Activated CD4-positive, alpha-beta memory T cell treated with anti-CD3 and anti-CD28 coated beads, Interleukin-2, amount 10 ng/mL, durations not matched to agents 7 days and 5 days (primary cell): ENCODE data around the gene CDIP1. TPM values are rescaled to one million over a fixed set of nuclear protein-coding genes. Genes with fewer than 3 reads are reported as not detected.
A peak's percentile ranks its signal among the peaks of the same experiment; 100 is the strongest.

Experiments
- CTCF ChIA-PET: fragments of 350-600 bp; sonication (Branson Sonifier 250); formaldehyde crosslinking; loops from one replicate; lab custom pipeline; 2021; ENCODE audit warnings: antibody characterized with exemption, inconsistent platforms; lab: Charles Lee
- POLR2A ChIA-PET: fragments of 350-600 bp; sonication (Branson Sonifier 250); formaldehyde crosslinking; loops from one replicate; lab custom pipeline; 2021; ENCODE audit warnings: antibody characterized with exemption; lab: Charles Lee
- DNase-seq: peaks from one replicate; pipeline ENCODE4 v3.0.0-alpha.2; 2020
- H3K27ac Mint-ChIP-seq: one replicate; pipeline ENCODE4 v1.8.0; 2021; ENCODE audit warnings: mild to moderate bottlenecking, mixed read lengths
- H3K27me3 Mint-ChIP-seq: one replicate; pipeline ENCODE4 v1.8.0; 2021; ENCODE audit warnings: mixed read lengths
- H3K36me3 Mint-ChIP-seq: one replicate; pipeline ENCODE4 v1.8.0; 2021; ENCODE audit warnings: low read depth, mixed read lengths
- H3K4me1 Mint-ChIP-seq: one replicate; pipeline ENCODE4 v1.8.0; 2021; ENCODE audit warnings: mixed read lengths
- H3K4me3 Mint-ChIP-seq: one replicate; pipeline ENCODE4 v1.8.0; 2021; ENCODE audit warnings: mild to moderate bottlenecking, mixed read lengths
- H3K9me3 Mint-ChIP-seq: one replicate; pipeline ENCODE4 v1.8.0; 2021; ENCODE audit warnings: mixed read lengths
- total RNA-seq, 2 experiments: library from RNA; stranded (reverse); gene quantifications; one replicate each; pipeline ENCODE4 v1.2.3, GENCODE V29; 2021

CDIP1 gene
- total RNA-seq, 2 experiments from 2014 or later = 28.7 to 30.7 TPM

DNA sequence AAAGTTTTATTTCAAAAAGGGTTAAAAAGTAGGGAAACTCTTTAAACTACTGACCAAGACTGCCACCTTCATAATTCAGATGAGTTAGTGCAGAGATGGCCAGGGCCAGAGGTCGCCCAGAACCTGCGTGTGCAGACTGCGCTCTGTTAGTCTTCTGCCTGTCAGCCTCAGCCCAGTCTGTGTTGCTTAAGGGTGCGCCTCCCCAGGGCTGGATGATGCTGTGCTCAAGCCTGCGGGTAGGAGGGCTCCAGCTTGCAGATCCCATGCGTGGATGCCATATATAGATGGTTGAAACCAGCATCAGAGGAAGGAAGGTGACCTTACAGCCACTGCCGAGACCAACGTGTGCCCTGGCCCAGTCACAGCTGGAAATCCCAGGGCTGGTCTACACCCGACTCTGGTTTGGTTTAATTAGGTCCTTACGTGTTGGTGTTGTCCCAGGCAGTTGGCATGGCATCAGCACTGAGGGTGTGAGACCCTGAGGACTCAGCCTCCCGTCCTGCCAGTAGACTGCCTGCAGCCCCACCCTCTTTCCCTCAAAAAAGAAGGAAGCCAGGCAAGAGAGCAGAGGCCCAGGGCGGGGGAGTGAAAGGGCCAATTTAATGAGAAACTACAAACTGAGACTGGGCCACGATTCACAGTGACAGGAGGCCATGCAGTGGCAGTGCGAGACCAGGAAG is 27.7 kb downstream of the CDIP1 start:
- Mint-ChIP-seq H3K9me3 (no peaks in the 10 kb centered on the region), H3K4me3 (no peak overlapping the region), H3K36me3 (peaks cover 69% of the 10 kb centered on the region), H3K4me1 (peaks cover 64% of the 10 kb centered on the region), H3K27ac (peak overlapping the region; percentile 11), H3K27me3 (no peaks in the 10 kb centered on the region)
- DNase-seq = no peak
- ChIA-PET CTCF (interaction anchor here (1.0 to 7.3 kb wide), 4 partner anchors 26 to 40 kb away, joined by 3 to 126 read pairs (median 52); partner anchors contain the start of genes HMOX2 and NMRAL1), POLR2A (interaction anchor here (12.4 kb wide), 1 partner anchor 34 kb away, joined by 154 read pairs; the partner anchor contains the start of genes HMOX2 and NMRAL1)

DNA sequence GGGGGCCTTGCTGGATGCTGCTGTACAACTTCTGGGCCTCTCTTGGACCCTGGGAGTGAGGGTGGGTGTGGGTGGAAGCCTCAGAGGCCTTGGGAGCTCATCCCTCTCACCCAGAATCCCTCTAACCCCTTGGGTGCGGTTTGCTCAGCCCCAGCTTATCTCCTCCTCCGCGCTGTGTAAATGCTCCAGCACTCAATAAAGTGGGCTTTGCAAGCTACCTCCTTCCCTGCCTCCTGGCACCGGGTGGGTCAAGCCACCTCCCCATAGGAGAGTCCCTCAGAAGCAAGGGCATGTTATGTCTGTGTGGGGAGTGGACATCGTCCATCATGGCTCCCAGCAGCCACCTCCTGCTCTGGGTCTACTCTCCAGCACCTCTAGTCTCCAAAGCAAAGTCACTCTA is 28.4 kb downstream of the CDIP1 start:
- H3K27ac Mint-ChIP-seq = peak overlapping the region; percentile 66
- POLR2A ChIA-PET = interaction anchor here (12.4 kb wide), 1 partner anchor 33 kb away, joined by 154 read pairs; the partner anchor contains the start of genes HMOX2 and NMRAL1
- CTCF ChIA-PET = interaction anchor here (1.0 to 7.3 kb wide), 4 partner anchors 26 to 39 kb away, joined by 3 to 126 read pairs (median 52); partner anchors contain the start of genes HMOX2 and NMRAL1

DNA sequence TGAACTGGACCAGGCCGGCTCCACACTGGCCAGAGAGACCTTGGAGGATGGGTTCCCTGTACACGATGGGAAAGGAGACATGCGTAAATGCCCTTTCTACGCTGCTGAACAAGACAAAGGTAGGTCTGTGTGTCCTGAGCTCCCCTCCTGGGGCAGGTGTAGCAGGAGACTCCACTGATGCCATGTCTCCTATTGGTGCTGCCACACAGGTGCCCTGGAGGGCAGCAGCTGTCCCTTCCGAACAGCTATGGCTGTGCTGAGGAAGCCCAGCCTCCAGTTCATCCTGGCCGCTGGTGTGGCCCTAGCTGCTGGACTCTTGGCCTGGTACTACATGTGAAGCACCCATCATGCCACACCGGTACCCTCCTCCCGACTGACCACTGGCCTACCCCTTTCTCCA is 29.2 kb downstream of the CDIP1 start:
- Mint-ChIP-seq H3K27me3 (no peaks in the 10 kb centered on the region), H3K4me3 (no peak overlapping the region), H3K27ac (no peak overlapping the region), H3K36me3 (peaks cover 71% of the 10 kb centered on the region), H3K4me1 (peaks cover 63% of the 10 kb centered on the region), H3K9me3 (no peaks in the 10 kb centered on the region)
- ChIA-PET CTCF (interaction anchor here (1.4 to 7.3 kb wide), 4 partner anchors 32 to 107 kb away, joined by 3 to 126 read pairs (median 76); partner anchors contain the start of genes HMOX2 and NMRAL1), POLR2A (interaction anchor here (1.1 to 12.4 kb wide), 2 partner anchors 10 to 32 kb away, joined by 4 to 154 read pairs; partner anchors contain the start of genes HMOX2 and NMRAL1)
- DNase-seq = no peak

More for the DNA sequence above, 28.4 kb downstream of the CDIP1 start:
- H3K9me3 Mint-ChIP-seq = no peaks in the 10 kb centered on the region
- H3K4me3 Mint-ChIP-seq = no peak overlapping the region
- peaks cover 64% of the 10 kb centered on the region for H3K4me1 Mint-ChIP-seq
- H3K36me3 Mint-ChIP-seq = peaks cover 67% of the 10 kb centered on the region
- no peak for DNase-seq
- no peaks in the 10 kb centered on the region for H3K27me3 Mint-ChIP-seq

DNA sequence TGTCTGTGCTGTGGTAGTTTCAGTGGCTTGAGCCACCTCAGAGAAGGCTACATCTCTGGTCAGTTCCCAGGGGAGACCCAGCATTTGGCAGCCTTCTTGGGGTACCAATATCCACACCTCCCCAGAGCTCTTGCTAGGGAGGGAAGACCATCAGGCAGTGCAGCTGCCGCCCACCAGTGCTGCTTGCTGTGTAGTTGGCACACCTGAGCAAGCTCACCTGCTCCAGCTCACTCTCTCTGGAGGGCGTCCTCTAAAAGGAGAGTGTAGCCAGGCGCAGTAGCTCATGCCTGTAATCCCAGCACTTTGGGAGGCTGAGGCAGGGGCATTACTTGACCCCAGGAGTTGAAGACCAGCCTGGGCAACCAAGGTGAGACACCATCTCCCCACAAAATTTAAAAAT is 29.8 kb downstream of the CDIP1 start:
- CTCF ChIA-PET = interaction anchor here (1.0 to 7.3 kb wide), 5 partner anchors 20 to 108 kb away, joined by 3 to 126 read pairs (median 50); partner anchors contain the start of genes HMOX2 and NMRAL1
- Mint-ChIP-seq H3K27me3 (no peaks in the 10 kb centered on the region), H3K9me3 (no peaks in the 10 kb centered on the region), H3K4me3 (no peak overlapping the region), H3K36me3 (peaks cover 71% of the 10 kb centered on the region), H3K4me1 (peaks cover 62% of the 10 kb centered on the region), H3K27ac (peak overlapping the region; percentile 21)
- DNase-seq = no peak
- POLR2A ChIA-PET = interaction anchor here (0.8 to 12.4 kb wide), 5 partner anchors 10 to 93 kb away, joined by 3 to 154 read pairs (median 40); partner anchors contain the start of genes CORO7, HMOX2 and NMRAL1

DNA sequence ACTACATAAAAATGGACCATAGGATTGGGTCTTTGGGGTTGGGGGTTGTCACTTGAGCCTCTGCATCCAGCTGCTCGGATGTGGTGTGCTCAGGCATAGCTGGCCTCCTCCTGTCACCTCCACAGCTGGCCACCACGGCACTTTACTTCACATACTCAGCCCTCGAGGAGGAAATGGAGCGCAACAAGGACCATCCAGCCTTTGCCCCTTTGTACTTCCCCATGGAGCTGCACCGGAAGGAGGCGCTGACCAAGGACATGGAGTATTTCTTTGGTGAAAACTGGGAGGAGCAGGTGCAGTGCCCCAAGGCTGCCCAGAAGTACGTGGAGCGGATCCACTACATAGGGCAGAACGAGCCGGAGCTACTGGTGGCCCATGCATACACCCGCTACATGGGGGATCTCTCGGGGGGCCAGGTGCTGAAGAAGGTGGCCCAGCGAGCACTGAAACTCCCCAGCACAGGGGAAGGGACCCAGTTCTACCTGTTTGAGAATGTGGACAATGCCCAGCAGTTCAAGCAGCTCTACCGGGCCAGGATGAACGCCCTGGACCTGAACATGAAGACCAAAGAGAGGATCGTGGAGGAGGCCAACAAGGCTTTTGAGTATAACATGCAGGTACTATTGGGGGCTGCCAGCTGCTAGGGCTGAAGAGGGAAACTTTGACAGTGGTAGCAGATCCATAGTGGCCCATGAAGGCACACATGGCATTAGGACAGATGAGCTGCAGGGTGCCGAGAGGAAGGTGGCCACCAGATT is 30.8 kb downstream of the CDIP1 start:
- Mint-ChIP-seq H3K4me1 (peaks cover 63% of the 10 kb centered on the region), H3K4me3 (no peak overlapping the region), H3K27me3 (no peaks in the 10 kb centered on the region), H3K9me3 (no peaks in the 10 kb centered on the region), H3K36me3 (peaks cover 67% of the 10 kb centered on the region), H3K27ac (peak overlapping the region; percentile 44)
- ChIA-PET CTCF (interaction anchor here (0.9 to 7.3 kb wide), 14 partner anchors 8 to 227 kb away, joined by 3 to 126 read pairs (median 6); partner anchors contain the start of genes ANKS3, DNAAF8, HMOX2 and MGRN1), POLR2A (interaction anchor here (0.8 to 12.4 kb wide), 7 partner anchors 9 to 117 kb away, joined by 3 to 154 read pairs (median 16); partner anchors contain the start of genes CORO7, HMOX2, MGRN1 and NMRAL1)
- DNase-seq = no peak

DNA sequence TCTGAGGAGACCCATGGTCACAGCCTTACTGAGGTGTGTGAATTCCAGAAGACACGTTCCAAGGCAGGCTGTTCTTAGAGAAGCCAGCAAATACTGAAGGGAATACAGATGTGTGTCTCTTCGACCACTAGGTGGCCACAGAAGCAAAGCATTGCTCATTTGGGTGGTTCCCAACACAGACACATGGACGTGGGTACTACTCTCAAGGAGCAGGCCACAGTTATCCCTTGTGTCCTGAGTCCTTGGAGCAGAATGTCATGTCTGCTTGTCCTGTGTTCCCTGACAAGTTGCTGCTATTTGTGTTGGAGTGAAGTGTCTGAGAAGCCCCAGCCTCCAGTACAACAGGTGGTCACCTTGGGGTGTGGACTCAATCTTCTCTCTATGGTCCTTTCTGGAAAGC is 32.1 kb downstream of the CDIP1 start:
- DNase-seq = peak; percentile 71
- CTCF ChIA-PET = interaction anchor here (0.6 to 7.3 kb wide), 26 partner anchors 9 to 450 kb away, joined by 3 to 126 read pairs (median 6); partner anchors contain the start of genes ANKS3, DNAAF8, HMOX2 and MGRN1
- no peaks in the 10 kb centered on the region for H3K27me3 Mint-ChIP-seq
- peak overlapping the region; percentile 93 for H3K27ac Mint-ChIP-seq
- H3K4me3 Mint-ChIP-seq = peak overlapping the region; percentile 52
- H3K4me1 Mint-ChIP-seq = peaks cover 58% of the 10 kb centered on the region
- POLR2A ChIA-PET = interaction anchor here (1.0 to 12.4 kb wide), 14 partner anchors 8 to 118 kb away, joined by 4 to 154 read pairs (median 15); partner anchors contain the start of genes C16orf96, CDIP1, CORO7 and HMOX2
- H3K9me3 Mint-ChIP-seq = no peaks in the 10 kb centered on the region
- H3K36me3 Mint-ChIP-seq = peaks cover 55% of the 10 kb centered on the region

DNA sequence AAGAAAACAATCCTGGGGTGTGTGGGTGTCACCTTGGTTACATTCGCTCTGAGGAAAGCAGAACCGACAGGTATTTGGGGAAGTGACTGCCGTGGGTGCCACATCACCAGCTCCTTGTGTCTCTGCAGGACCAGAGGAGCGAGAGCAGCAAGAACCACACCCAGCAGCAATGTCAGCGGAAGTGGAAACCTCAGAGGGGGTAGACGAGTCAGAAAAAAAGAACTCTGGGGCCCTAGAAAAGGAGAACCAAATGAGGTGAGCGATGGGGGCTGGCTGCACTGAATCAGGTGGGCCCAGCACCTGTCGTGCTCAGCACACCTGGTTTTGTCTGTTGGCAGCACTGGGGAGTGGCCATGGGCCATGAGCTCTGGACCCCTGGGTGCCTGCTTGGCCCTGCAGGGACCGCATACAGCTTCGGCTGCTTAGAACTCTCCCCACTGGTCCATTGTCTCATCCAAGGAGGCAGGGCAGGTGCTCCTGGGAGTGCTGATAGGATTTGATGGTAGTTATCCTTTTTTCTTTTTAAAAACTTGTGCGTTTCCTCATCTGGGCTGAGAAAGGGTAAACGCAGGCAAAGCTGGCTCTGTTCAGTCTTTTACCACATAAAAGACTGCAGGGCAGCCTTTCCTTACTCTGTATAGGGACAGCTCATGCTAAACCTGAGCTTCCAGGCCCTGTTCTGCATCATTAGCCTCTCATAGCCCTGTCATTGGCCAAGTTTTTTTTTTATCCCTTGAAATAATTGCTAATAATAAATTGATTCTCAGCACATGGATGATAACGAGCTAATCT is 33.0 kb downstream of the CDIP1 start:
- Mint-ChIP-seq H3K27me3 (no peaks in the 10 kb centered on the region), H3K4me3 (peak overlapping the region; percentile 52), H3K36me3 (peaks cover 46% of the 10 kb centered on the region), H3K9me3 (no peaks in the 10 kb centered on the region), H3K27ac (peak overlapping the region; percentile 93), H3K4me1 (peaks cover 57% of the 10 kb centered on the region)
- DNase-seq = peak; percentile 85
- ChIA-PET POLR2A (interaction anchor here (0.7 to 12.4 kb wide), 26 partner anchors 9 to 252 kb away, joined by 3 to 154 read pairs (median 6); partner anchors contain the start of genes ANKS3, C16orf96, CDIP1 and CORO7), CTCF (interaction anchor here (0.6 to 7.3 kb wide), 32 partner anchors 9 to 451 kb away, joined by 3 to 126 read pairs (median 6); partner anchors contain the start of genes ANKS3, CDIP1, DNAAF8 and HMOX2)

DNA sequence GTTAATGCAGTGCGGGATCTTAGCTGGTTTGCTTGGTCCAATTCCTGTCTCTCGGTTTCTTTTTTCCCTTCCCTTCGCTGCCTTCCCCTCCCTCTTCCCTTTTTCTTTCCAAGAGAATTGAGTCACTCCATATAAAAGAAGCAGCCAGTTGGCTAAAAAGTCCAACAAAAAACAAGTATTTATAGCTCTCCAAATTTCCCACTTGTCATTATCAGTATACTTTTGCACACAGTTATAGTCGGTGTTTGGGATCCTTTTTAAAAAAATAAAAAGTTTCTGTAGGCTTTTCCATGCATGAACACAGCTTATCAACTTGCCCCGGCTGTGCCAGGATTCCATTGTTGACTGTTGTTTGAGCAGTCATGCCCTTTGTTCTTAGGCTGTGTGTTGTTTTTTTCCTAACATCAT is 37.5 kb downstream of the CDIP1 start:
- H3K27me3 Mint-ChIP-seq = no peaks in the 10 kb centered on the region
- no peak overlapping the region for H3K27ac Mint-ChIP-seq
- H3K4me1 Mint-ChIP-seq = peaks cover 68% of the 10 kb centered on the region
- no peaks in the 10 kb centered on the region for H3K9me3 Mint-ChIP-seq
- POLR2A ChIA-PET = interaction anchor here (0.9 to 12.4 kb wide), 7 partner anchors 11 to 149 kb away, joined by 3 to 154 read pairs (median 3); partner anchors contain the start of genes HMOX2 and NMRAL1
- CTCF ChIA-PET = interaction anchor here (0.7 to 4.5 kb wide), 7 partner anchors 9 to 47 kb away, joined by 3 to 30 read pairs (median 4); partner anchors contain the start of genes CDIP1, HMOX2 and NMRAL1
- peaks cover 33% of the 10 kb centered on the region for H3K36me3 Mint-ChIP-seq
- H3K4me3 Mint-ChIP-seq = no peak overlapping the region
- no peak for DNase-seq

DNA sequence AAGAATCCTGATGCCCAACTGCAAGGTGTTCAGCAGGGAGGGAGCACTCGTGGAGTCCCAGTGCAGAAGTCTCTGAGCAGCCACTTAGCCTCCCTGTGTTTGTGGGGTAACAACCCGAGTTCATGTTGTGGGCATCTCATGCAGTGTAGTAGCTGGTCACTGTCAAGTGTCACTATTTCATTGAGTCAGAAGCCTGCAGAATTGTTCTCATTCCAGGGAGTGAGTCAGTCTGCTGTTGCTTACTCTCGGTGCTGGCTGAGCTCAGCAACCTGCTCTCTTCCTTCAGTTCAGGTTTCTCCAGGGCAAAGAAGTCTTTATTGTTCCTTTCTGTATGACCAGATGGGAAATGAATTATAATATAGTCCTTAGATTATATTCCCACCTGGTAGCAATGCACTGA is 38.3 kb downstream of the CDIP1 start:
- no peaks in the 10 kb centered on the region for H3K9me3 Mint-ChIP-seq
- DNase-seq = no peak
- H3K27me3 Mint-ChIP-seq = no peaks in the 10 kb centered on the region
- CTCF ChIA-PET = interaction anchor here (1.1 to 4.5 kb wide), 6 partner anchors 10 to 48 kb away, joined by 3 to 30 read pairs (median 4); partner anchors contain the start of genes CDIP1, HMOX2 and NMRAL1
- peaks cover 32% of the 10 kb centered on the region for H3K36me3 Mint-ChIP-seq
- H3K4me3 Mint-ChIP-seq = no peak overlapping the region
- peaks cover 64% of the 10 kb centered on the region for H3K4me1 Mint-ChIP-seq
- H3K27ac Mint-ChIP-seq = no peak overlapping the region
- POLR2A ChIA-PET = interaction anchor here (1.2 to 12.4 kb wide), 5 partner anchors 10 to 116 kb away, joined by 3 to 154 read pairs (median 10); partner anchors contain the start of genes HMOX2 and NMRAL1

DNA sequence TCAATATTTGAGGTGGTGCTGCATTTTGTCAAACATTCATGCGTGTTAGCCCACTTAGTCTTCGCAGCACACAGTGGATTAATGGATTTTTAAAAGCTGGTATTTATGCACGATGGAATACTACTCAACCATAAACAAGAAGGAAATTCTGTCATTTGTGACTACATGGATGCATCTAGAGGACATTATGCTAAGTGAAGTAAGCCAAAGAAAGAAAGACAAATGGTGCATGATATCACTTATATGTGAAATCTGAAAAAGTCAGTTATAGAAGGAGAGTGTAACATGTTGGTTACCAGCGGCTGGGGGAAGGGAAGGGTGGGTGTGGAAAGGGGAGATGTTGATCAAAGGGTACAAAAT is 39.4 kb downstream of the CDIP1 start:
- no peaks in the 10 kb centered on the region for H3K27me3 Mint-ChIP-seq
- H3K36me3 Mint-ChIP-seq = peaks cover 28% of the 10 kb centered on the region
- H3K9me3 Mint-ChIP-seq = no peaks in the 10 kb centered on the region
- peaks cover 64% of the 10 kb centered on the region for H3K4me1 Mint-ChIP-seq
- DNase-seq = no peak
- no peak overlapping the region for H3K4me3 Mint-ChIP-seq
- ChIA-PET POLR2A (interaction anchor here (0.9 to 12.4 kb wide), 5 partner anchors 9 to 22 kb away, joined by 4 to 154 read pairs (median 10); partner anchors contain the start of genes HMOX2 and NMRAL1), CTCF (interaction anchor here (1.3 to 4.5 kb wide), 3 partner anchors 9 to 49 kb away, joined by 4 to 30 read pairs (median 5); partner anchors contain the start of genes HMOX2 and NMRAL1)
- H3K27ac Mint-ChIP-seq = no peak overlapping the region
